Right hindlimb (tissue), 1 donor: Measurements from ENCODE around the gene PRPF6.

Experiments used
- DNase-seq: peaks from one replicate; pipeline ENCODE4 v3.0.0-alpha.2; 2018

PRPF6 gene

GRCh38 chr20:63980806-63981728 is at the start of gene PRPF6:
Gene PRPF6 (plus strand): TSS chr20:63981132. CDS start chr20:63981246, 114 bp downstream.
- peak; percentile 95 for DNase-seq

- no peak for DNase-seq
These were observed 49.2 kb upstream of the PRPF6 start for GRCh38 chr20:63931735-63932134.

- DNase-seq = no peak
These were observed 48.2 kb upstream of the PRPF6 start for GRCh38 chr20:63932606-63933160.

- no peak for DNase-seq
These were observed 47.3 kb upstream of the PRPF6 start for GRCh38 chr20:63933646-63934045.

GRCh38 chr20:63934271-63935068 is 46.5 kb upstream of the PRPF6 start:
- no peak for DNase-seq

- peak; percentile 1 for DNase-seq
These were observed 45.5 kb upstream of the PRPF6 start for GRCh38 chr20:63935447-63935846.

- no peak for DNase-seq
These were observed 43.3 kb upstream of the PRPF6 start for GRCh38 chr20:63937596-63937995.

- peak; percentile 21 for DNase-seq
These were observed 41.6 kb upstream of the PRPF6 start for GRCh38 chr20:63939061-63939935.

GRCh38 chr20:63940071-63940471 is 40.9 kb upstream of the PRPF6 start:
- DNase-seq = peak; percentile 18

GRCh38 chr20:63940472-63941266 is 40.3 kb upstream of the PRPF6 start:
- DNase-seq = peak; percentile 18

- DNase-seq = peak; percentile 37
These were observed 39.5 kb upstream of the PRPF6 start for GRCh38 chr20:63941282-63942081.

GRCh38 chr20:63942250-63942951 is 38.5 kb upstream of the PRPF6 start:
- peak; percentile 52 for DNase-seq

- peak; percentile 37 for DNase-seq
These were observed 37.7 kb upstream of the PRPF6 start for GRCh38 chr20:63942969-63943807.

GRCh38 chr20:63943808-63944077 is 37.2 kb upstream of the PRPF6 start:
- DNase-seq = no peak

- DNase-seq = no peak
These were observed 36.6 kb upstream of the PRPF6 start for GRCh38 chr20:63944078-63944941.

- DNase-seq = no peak
These were observed 35.8 kb upstream of the PRPF6 start for GRCh38 chr20:63945031-63945658.
